Measurements from ENCODE around the gene PLCB3.
A peak's percentile ranks its signal among the peaks of the same experiment; 100 is the strongest.

PLCB3 gene

GRCh38 chr11:64251016-64251752 is at the start of gene PLCB3:
TSS of gene PLCB3 (plus strand) at chr11:64251530. CDS start at chr11:64251650, 120 bp downstream.
- TF ChIP-seq CTCF (IDR thresholded peaks at IDR 0.05; ENCODE audit: borderline replicate concordance, control extremely low read depth, extremely low read depth, insufficient read depth, missing control alignments), result peak; percentile 78
- peak; percentile 94 for DNase-seq (ENCODE audit: low spot score)
- in situ Hi-C loops (cut with MboI; ENCODE audit: low sequenced_read_pairs, unreplicated experiment), result no loop called here

GRCh38 chr11:64201543-64201942 is 49.8 kb upstream of the PLCB3 start:
- TF ChIP-seq CTCF (IDR thresholded peaks at IDR 0.05; ENCODE audit: borderline replicate concordance, control extremely low read depth, extremely low read depth, insufficient read depth, missing control alignments), result no peak
- DNase-seq (ENCODE audit: low spot score), result no peak
- in situ Hi-C loops (cut with MboI; ENCODE audit: low sequenced_read_pairs, unreplicated experiment), result no loop called here

- TF ChIP-seq CTCF (IDR thresholded peaks at IDR 0.05; ENCODE audit: borderline replicate concordance, control extremely low read depth, extremely low read depth, insufficient read depth, missing control alignments), result no peak
- DNase-seq (ENCODE audit: low spot score), result no peak
- in situ Hi-C loops (cut with MboI; ENCODE audit: low sequenced_read_pairs, unreplicated experiment), result no loop called here
Observed at GRCh38 chr11:64202992-64203391, 48.3 kb upstream of the PLCB3 start.

- no peak for DNase-seq (ENCODE audit: low spot score)
- TF ChIP-seq CTCF (IDR thresholded peaks at IDR 0.05; ENCODE audit: borderline replicate concordance, control extremely low read depth, extremely low read depth, insufficient read depth, missing control alignments), result no peak
- in situ Hi-C loops (cut with MboI; ENCODE audit: low sequenced_read_pairs, unreplicated experiment), result no loop called here
Observed at GRCh38 chr11:64203421-64204079, 47.8 kb upstream of the PLCB3 start.

- TF ChIP-seq CTCF (IDR thresholded peaks at IDR 0.05; ENCODE audit: borderline replicate concordance, control extremely low read depth, extremely low read depth, insufficient read depth, missing control alignments), result no peak
- in situ Hi-C loops (cut with MboI; ENCODE audit: low sequenced_read_pairs, unreplicated experiment), result no loop called here
- no peak for DNase-seq (ENCODE audit: low spot score)
Observed at GRCh38 chr11:64204080-64204440, 47.3 kb upstream of the PLCB3 start.

- peak; percentile 50 for TF ChIP-seq CTCF (IDR thresholded peaks at IDR 0.05; ENCODE audit: borderline replicate concordance, control extremely low read depth, extremely low read depth, insufficient read depth, missing control alignments)
- in situ Hi-C loops (cut with MboI; ENCODE audit: low sequenced_read_pairs, unreplicated experiment), result no loop called here
- peak; percentile 86 for DNase-seq (ENCODE audit: low spot score)
Observed at GRCh38 chr11:64204464-64204989, 46.8 kb upstream of the PLCB3 start.

All from GM13976 (cell line).